ENCODE results near the gene GALK2.

The GALK2 gene

GRCh38 chr15:49315391-49315823, 145.4 kb downstream of the GALK2 start:
- TF ChIP-seq, protein P1, sequence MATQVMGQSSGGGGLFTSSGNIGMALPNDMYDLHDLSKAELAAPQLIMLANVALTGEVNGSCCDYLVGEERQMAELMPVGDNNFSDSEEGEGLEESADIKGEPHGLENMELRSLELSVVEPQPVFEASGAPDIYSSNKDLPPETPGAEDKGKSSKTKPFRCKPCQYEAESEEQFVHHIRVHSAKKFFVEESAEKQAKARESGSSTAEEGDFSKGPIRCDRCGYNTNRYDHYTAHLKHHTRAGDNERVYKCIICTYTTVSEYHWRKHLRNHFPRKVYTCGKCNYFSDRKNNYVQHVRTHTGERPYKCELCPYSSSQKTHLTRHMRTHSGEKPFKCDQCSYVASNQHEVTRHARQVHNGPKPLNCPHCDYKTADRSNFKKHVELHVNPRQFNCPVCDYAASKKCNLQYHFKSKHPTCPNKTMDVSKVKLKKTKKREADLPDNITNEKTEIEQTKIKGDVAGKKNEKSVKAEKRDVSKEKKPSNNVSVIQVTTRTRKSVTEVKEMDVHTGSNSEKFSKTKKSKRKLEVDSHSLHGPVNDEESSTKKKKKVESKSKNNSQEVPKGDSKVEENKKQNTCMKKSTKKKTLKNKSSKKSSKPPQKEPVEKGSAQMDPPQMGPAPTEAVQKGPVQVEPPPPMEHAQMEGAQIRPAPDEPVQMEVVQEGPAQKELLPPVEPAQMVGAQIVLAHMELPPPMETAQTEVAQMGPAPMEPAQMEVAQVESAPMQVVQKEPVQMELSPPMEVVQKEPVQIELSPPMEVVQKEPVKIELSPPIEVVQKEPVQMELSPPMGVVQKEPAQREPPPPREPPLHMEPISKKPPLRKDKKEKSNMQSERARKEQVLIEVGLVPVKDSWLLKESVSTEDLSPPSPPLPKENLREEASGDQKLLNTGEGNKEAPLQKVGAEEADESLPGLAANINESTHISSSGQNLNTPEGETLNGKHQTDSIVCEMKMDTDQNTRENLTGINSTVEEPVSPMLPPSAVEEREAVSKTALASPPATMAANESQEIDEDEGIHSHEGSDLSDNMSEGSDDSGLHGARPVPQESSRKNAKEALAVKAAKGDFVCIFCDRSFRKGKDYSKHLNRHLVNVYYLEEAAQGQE (IDR thresholded peaks at IDR 0.05; ENCODE audit: insufficient read depth in 1 of 2, low read depth in 2 of 2, low read length in 2 of 2), result no peak
- no peak for TF ChIP-seq FOXP2 (optimal IDR thresholded peaks at IDR 0.05; ENCODE audit: borderline replicate concordance, extremely low read depth, extremely low read length, insufficient read depth)
- no peak for TF ChIP-seq POLR2AphosphoS5 (IDR thresholded peaks at IDR 0.05; ENCODE audit: low read depth, low read length)
- no peak for TF ChIP-seq SIN3A (IDR thresholded peaks at IDR 0.05; ENCODE audit: borderline replicate concordance, insufficient read depth, low read length)

- TF ChIP-seq TAF1 (IDR thresholded peaks at IDR 0.05; ENCODE audit: borderline replicate concordance, insufficient read depth, low read length) (no peak), FOXP2 (optimal IDR thresholded peaks at IDR 0.05; ENCODE audit: borderline replicate concordance, extremely low read depth, extremely low read length, insufficient read depth) (no peak), POLR2AphosphoS5 (IDR thresholded peaks at IDR 0.05; ENCODE audit: low read depth, low read length) (no peak), SIN3A (IDR thresholded peaks at IDR 0.05; ENCODE audit: borderline replicate concordance, insufficient read depth, low read length) (no peak)
- TF ChIP-seq, protein P1 (IDR thresholded peaks at IDR 0.05; ENCODE audit: insufficient read depth in 1 of 2, low read depth in 2 of 2, low read length in 2 of 2), result no peak
Measured at GRCh38 chr15:49320351-49320750, 150.3 kb downstream of the GALK2 start.

- TF ChIP-seq TAF1 (IDR thresholded peaks at IDR 0.05; ENCODE audit: borderline replicate concordance, insufficient read depth, low read length), result no peak
- TF ChIP-seq SIN3A (IDR thresholded peaks at IDR 0.05; ENCODE audit: borderline replicate concordance, insufficient read depth, low read length), result no peak
- TF ChIP-seq, protein P1 (IDR thresholded peaks at IDR 0.05; ENCODE audit: insufficient read depth in 1 of 2, low read depth in 2 of 2, low read length in 2 of 2), result no peak
- no peak for TF ChIP-seq FOXP2 (optimal IDR thresholded peaks at IDR 0.05; ENCODE audit: borderline replicate concordance, extremely low read depth, extremely low read length, insufficient read depth)
- no peak for TF ChIP-seq POLR2AphosphoS5 (IDR thresholded peaks at IDR 0.05; ENCODE audit: low read depth, low read length)
Measured at GRCh38 chr15:49323207-49323606, 153.2 kb downstream of the GALK2 start.

DNA sequence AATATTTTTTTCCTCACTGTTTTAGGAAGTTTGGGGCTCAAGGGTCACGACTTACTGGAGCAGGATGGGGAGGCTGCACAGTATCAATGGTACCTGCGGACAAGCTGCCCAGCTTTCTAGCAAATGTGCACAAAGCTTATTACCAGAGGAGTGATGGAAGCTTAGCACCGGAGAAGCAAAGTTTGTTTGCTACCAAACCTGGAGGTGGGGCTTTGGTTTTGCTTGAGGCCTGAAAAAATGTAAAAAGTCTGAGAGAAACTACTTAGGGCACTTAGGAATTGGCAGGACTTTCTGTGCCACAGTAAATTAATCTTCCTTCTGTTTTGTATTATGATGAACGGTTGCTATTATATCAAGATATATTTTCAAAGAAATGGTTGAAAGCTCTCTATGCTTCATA, 157.9 kb downstream of the GALK2 start:
- TF ChIP-seq FOXP2 (optimal IDR thresholded peaks at IDR 0.05; ENCODE audit: borderline replicate concordance, extremely low read depth, extremely low read length, insufficient read depth) (no peak), POLR2AphosphoS5 (IDR thresholded peaks at IDR 0.05; ENCODE audit: low read depth, low read length) (no peak), SIN3A (IDR thresholded peaks at IDR 0.05; ENCODE audit: borderline replicate concordance, insufficient read depth, low read length) (no peak), TAF1 (IDR thresholded peaks at IDR 0.05; ENCODE audit: borderline replicate concordance, insufficient read depth, low read length) (no peak)
- TF ChIP-seq, protein P1 (IDR thresholded peaks at IDR 0.05; ENCODE audit: insufficient read depth in 1 of 2, low read depth in 2 of 2, low read length in 2 of 2), result no peak

- TF ChIP-seq SIN3A (IDR thresholded peaks at IDR 0.05; ENCODE audit: borderline replicate concordance, insufficient read depth, low read length), result no peak
- no peak for TF ChIP-seq POLR2AphosphoS5 (IDR thresholded peaks at IDR 0.05; ENCODE audit: low read depth, low read length)
- TF ChIP-seq, protein P1 (IDR thresholded peaks at IDR 0.05; ENCODE audit: insufficient read depth in 1 of 2, low read depth in 2 of 2, low read length in 2 of 2), result no peak
Measured at GRCh38 chr15:49328941-49329340, 158.9 kb downstream of the GALK2 start.
